ENCODE results near the gene SPECC1.

DNA sequence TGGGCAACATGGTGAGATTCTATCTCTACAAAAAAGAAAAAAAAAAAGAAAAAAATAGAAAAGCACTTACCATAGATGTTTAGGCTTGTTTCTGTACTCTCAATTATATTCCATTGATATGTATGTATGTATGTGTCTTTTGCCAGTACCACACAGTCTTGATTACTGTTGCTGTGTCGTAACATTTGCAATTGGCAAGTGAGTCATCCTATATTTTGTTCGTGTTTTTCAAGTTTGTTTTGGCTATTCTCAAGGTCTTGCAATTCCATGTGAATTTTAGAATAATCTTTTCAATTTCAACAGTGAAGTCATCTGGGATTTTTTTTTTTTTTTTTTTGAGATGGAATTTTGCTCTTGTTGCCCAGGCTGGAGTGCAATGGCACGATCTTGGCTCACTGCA lies 19.3 kb downstream of the SPECC1 start:
- TF ChIP-seq, protein P1, sequence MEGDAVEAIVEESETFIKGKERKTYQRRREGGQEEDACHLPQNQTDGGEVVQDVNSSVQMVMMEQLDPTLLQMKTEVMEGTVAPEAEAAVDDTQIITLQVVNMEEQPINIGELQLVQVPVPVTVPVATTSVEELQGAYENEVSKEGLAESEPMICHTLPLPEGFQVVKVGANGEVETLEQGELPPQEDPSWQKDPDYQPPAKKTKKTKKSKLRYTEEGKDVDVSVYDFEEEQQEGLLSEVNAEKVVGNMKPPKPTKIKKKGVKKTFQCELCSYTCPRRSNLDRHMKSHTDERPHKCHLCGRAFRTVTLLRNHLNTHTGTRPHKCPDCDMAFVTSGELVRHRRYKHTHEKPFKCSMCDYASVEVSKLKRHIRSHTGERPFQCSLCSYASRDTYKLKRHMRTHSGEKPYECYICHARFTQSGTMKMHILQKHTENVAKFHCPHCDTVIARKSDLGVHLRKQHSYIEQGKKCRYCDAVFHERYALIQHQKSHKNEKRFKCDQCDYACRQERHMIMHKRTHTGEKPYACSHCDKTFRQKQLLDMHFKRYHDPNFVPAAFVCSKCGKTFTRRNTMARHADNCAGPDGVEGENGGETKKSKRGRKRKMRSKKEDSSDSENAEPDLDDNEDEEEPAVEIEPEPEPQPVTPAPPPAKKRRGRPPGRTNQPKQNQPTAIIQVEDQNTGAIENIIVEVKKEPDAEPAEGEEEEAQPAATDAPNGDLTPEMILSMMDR (IDR thresholded peaks at IDR 0.05), result no peak
- TF ChIP-seq EZH2 (IDR thresholded peaks at IDR 0.05) (no peak), EZH2phosphoT487 (IDR thresholded peaks at IDR 0.05) (no peak)
